Vein endothelial cell (primary cell): ENCODE data around the gene BNIP2. TPM values are rescaled to one million over a fixed set of nuclear protein-coding genes. Genes with fewer than 3 reads are reported as not detected.

ENCODE experiments used
- total RNA-seq: library from RNA; depleted of rRNA; stranded (reverse); fragments of >200 nt; gene quantifications from 2 replicates; pipeline ENCODE4 v1.2.3, GENCODE V29; 2012

The BNIP2 gene, protein sequence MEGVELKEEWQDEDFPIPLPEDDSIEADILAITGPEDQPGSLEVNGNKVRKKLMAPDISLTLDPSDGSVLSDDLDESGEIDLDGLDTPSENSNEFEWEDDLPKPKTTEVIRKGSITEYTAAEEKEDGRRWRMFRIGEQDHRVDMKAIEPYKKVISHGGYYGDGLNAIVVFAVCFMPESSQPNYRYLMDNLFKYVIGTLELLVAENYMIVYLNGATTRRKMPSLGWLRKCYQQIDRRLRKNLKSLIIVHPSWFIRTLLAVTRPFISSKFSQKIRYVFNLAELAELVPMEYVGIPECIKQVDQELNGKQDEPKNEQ
- total RNA-seq: 172 and 202 TPM in 2 replicates

DNA sequence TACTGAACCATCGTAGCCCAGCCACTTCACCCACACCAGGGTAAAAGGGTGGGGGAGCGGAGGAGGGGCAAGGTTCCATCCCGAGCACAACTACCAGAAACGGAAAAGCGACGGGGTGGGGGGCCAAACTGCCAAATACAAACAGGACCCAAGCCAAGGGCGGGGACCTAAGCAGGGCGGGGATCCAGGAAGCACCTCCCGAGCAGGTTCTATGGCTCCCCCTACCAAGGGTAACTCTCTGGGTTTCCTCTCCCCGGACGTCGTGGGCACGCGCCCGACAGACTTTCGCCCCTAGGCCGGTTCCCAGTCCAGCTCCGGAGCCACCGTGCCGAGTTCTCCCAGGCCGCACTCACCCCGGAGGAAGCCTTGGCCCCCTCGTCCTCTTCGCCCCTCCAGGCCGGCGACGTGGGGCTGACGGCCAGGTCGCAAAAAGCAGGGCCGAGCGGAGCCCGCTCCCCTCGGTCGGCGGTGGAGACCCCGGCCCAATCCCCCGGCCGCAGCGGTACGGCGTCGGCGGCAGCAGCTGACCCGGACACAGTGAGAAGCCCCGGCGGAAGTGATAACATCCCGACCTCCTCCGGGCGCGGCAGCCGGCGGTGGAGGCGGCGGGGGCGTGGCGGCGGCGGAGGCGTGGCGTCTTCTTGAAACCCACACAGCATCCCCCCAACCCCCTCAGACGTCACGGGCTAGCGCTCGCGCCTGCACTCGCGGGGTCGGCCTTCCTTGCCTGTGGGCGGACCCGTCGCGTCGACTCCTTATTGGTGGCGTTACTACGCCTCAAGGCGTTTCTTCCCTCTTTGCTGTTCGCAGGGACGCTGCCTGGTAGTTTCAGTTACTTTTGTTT, at the start of gene BNIP2:
Gene BNIP2 (minus strand): TSS at position 539 of the 844 bp plus-strand sequence. CDS start 6,863 bp downstream, outside the sequence.

DNA sequence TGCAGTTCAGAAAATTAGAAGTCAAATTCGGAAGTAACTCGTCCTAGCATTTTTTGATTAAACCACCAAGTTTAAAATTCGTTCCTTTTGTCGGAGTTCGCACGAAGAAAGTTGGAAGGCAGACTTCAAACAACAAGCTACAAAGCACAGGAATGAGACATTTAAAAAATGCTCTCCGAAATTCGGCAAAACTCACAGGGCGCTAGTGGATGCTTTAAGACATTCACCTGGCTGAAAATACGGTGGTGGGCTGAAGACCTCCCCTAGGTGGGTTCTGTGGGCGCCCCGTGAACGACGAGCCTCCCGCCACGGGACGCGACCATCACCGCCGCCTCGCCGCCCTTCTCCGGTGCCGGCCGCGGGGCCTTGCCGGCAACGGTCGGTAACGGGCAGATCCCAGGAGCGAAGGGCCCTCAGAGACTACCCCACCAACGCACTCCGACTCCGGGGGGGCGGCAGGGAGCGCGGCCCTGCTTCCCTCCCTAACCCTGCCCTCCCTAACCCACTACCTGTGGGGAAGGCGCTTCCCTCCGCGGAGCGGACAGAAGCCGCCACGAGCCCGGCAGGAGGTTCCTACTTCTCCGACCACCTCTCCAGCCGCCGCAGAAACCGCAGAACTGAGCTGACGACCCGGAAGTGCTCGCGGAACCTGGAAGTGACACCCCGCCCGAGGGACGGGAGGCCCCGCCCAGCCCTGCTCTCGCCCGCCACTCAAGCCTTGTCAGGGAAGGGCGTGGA, 32.1 kb downstream of the BNIP2 start, which contains the start of gene GTF2A2:
Gene GTF2A2 (minus strand): TSS at position 619 of the 738 bp plus-strand sequence. CDS start 5,238 bp downstream, outside the sequence.

DNA sequence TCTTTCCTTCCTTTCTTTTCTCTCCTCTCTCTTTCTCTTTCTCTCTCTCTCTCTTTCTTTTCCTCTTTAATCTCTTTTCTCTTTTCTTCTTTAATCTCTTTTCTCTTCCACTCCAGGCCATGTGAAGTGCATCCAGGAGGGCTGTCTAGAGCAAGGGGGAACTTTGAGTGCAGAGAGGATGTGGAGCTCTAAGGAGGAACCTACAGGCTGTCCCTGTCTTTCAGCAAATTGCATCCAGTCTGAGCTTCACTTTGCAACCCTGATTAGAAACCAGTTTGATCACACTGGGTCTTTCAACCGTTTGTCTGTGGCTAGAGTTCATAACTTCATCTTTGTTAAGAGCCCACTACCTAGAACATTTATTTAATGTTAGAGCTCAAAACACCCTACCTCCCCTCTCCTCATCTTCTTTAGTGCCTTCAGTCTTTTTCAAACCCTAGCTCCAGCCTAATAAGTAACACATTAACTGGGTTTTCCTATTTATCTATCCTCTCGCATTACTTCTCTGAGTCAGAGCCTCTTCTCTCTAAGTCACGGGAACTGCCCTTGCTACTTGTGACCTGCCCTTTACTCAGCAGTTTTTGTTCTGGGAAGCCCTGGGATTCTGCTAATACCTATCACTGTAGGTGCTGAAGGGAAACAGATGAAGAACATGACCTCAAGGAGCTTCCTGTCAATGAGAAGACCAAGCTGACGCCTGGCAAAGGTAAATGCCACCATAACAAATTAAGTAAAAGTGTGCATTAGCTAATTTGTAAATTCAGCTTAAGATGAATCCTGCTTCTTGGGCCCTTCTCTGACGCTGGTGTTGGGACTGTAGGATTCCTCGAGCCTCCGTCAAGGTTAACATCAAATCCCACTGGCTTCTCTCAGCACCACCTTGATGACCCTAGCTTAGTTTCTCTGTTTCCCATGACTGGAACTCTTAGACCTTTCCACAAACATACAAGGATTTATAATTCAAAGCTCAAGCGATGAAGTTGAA, 77.6 kb downstream of the BNIP2 start, which contains the start of gene GCNT3:
Gene GCNT3 (plus strand): TSS at position 508 of the 985 bp plus-strand sequence. CDS start 6,456 bp downstream, outside the sequence.

Other genes with a start within 250 kb of the BNIP2 start
- not detected in 2 replicates for gene GCNT3, start 77.5 kb downstream of the BNIP2 start, total RNA-seq
- 45.9 and 56.8 TPM in 2 replicates for gene GTF2A2, start 31.8 kb downstream of the BNIP2 start, total RNA-seq